ENCODE data around the gene TUSC2. TPM values are rescaled to one million over a fixed set of nuclear protein-coding genes. Genes with fewer than 3 reads are reported as not detected.

Gene TUSC2
- total and polyA plus RNA-seq, 9 of the 15 experiments (the other 6 are each of a cell fraction or from before 2014, with no cell fraction given): 2.8 to 67.5 (median 25.8) TPM

GRCh38 chr3:50330330-50330729 is 2.3 kb upstream of the TUSC2 start:
- TF ChIP-seq RBFOX2 (IDR thresholded peaks at IDR 0.05; ENCODE audit: low read depth, low read length) (peak; percentile 41; the same call in 1 of the 2 replicates), ZNF696 (CRISPR knock-in tag; conservative IDR thresholded peaks at IDR 0.05) (no peak), LCOR (CRISPR knock-in tag; IDR thresholded peaks at IDR 0.05) (no peak), POLR2G (IDR thresholded peaks at IDR 0.05; ENCODE audit: low read depth, low read length) (peak; percentile 50), CHD2 (IDR thresholded peaks at IDR 0.05; ENCODE audit: low read depth, low read length) (no peak), ESRRA (IDR thresholded peaks at IDR 0.05; ENCODE audit: borderline replicate concordance, low read depth) (no peak), ZNF780A (CRISPR knock-in tag; IDR thresholded peaks at IDR 0.05) (no peak), XRCC5 (IDR thresholded peaks at IDR 0.05; ENCODE audit: low read depth, low read length) (no peak)
- in situ Hi-C loops (cut with MboI): no loop called here
- ATAC-seq (no peak), FAIRE-seq (no peak), DNase-seq (ENCODE audit: extremely low read depth in 1 of 4, low spot score in 3 of 4) (no peak)
- no peaks in the 10 kb centered on the region for H3K9me3 ChIP-seq (replicated peaks; ENCODE audit: control insufficient read depth, insufficient read depth, low read depth, low read length)
- peaks cover 71% of the 10 kb centered on the region; the same call in 2 of the 3 replicates for H3K36me3 ChIP-seq (ENCODE audit: control insufficient read depth, insufficient read depth, low read length)
- 100% methylated on average over 4 of the region's 10 CpGs for WGBS (ENCODE audit: insufficient coverage, low coverage, missing lambda C conversion rate)
- H3K9me1 ChIP-seq (ENCODE audit: control insufficient read depth, insufficient read depth, low read length): peaks cover 4% of the 10 kb centered on the region
- no peak overlapping the region for H3K27ac ChIP-seq (ENCODE audit: extremely low read depth, low read depth, low read length)
- no peak overlapping the region for H3K4me3 ChIP-seq
- ChIA-PET CTCF (ENCODE audit: low intra/inter-chr PET ratio) (no interaction called here), POLR2A (interaction anchor here (0.9 to 1.8 kb wide), 4 partner anchors 9 to 24 kb away, joined by 3 to 5 read pairs (median 4); no protein-coding TSS in a partner anchor)
- BruUV-seq (replicated peaks): no TSS peak
- H3K4me1 ChIP-seq (replicated peaks in 1 of 2; ENCODE audit: control insufficient read depth in 2 of 2, insufficient read depth in 2 of 2, low read length in 2 of 2): peaks cover 14 to 17% of the 10 kb centered on the region in 2 experiments; a peak in 4 of 5 replicates
- intact Hi-C loops (cut with micrococcal nuclease): no loop called here
- peaks cover 18% of the 10 kb centered on the region for H4K20me1 ChIP-seq (replicated peaks; ENCODE audit: control insufficient read depth, insufficient read depth, low read length)
- H3K27me3 ChIP-seq (ENCODE audit: control insufficient read depth in 2 of 2, insufficient read depth in 2 of 2, low read length in 2 of 2): no peaks in the 10 kb centered on the region
- H2AFZ ChIP-seq (ENCODE audit: low read depth, low read length): no peak overlapping the region
- H3K79me2 ChIP-seq (ENCODE audit: control insufficient read depth, insufficient read depth, low read length): peaks cover 45% of the 10 kb centered on the region
- peak overlapping the region in 1 of 2 experiments; percentile 28; a peak in 1 of 4 replicates for H3K9ac ChIP-seq (ENCODE audit: insufficient read depth in 1 of 2, low read depth in 2 of 2, low read length in 2 of 2)
- no peak overlapping the region for H3K4me2 ChIP-seq (ENCODE audit: insufficient read depth, low read length)
